Osteocyte (in vitro differentiated cells): Measurements from ENCODE around the gene CSNK1A1L. TPM values are rescaled to one million over a fixed set of nuclear protein-coding genes. Genes with fewer than 3 reads are reported as not detected.

Experiments used
- DNase-seq: peaks from one replicate; pipeline ENCODE4 v3.0.0; 2021; ENCODE audit warnings: mixed read lengths; ENCODE audit not compliant: unreplicated experiment; ENCODE audit errors: extremely low spot score
- H3K27ac Mint-ChIP-seq: one replicate; pipeline ENCODE4 v1.8.0; 2021; ENCODE audit warnings: mild to moderate bottlenecking, mixed read lengths; ENCODE audit not compliant: unreplicated experiment
- H3K27me3 Mint-ChIP-seq: one replicate; pipeline ENCODE4 v1.8.0; 2021; ENCODE audit warnings: mixed read lengths; ENCODE audit not compliant: unreplicated experiment
- H3K36me3 Mint-ChIP-seq: one replicate; pipeline ENCODE4 v1.8.0; 2021; ENCODE audit warnings: mixed read lengths; ENCODE audit not compliant: unreplicated experiment
- H3K4me1 Mint-ChIP-seq: one replicate; pipeline ENCODE4 v1.8.0; 2021; ENCODE audit warnings: mixed read lengths; ENCODE audit not compliant: unreplicated experiment
- H3K4me3 Mint-ChIP-seq: one replicate; pipeline ENCODE4 v1.8.0; 2021; ENCODE audit warnings: mild to moderate bottlenecking, moderate library complexity, mixed read lengths; ENCODE audit not compliant: unreplicated experiment
- H3K9me3 Mint-ChIP-seq: one replicate; pipeline ENCODE4 v1.8.0; 2021; ENCODE audit warnings: mixed read lengths; ENCODE audit not compliant: unreplicated experiment
- total RNA-seq: library from RNA; stranded (reverse); gene quantifications from 2 replicates; pipeline ENCODE4 v1.2.1, GENCODE V29; 2021
- TF ChIP-seq, protein P1 (sequence below): fragments of 200-600 bp; sonication (generic); IDR thresholded peaks from 2 replicates; pipeline ENCODE4 v1.5.0; 2021; ENCODE audit warnings: antibody characterized with exemption, mild to moderate bottlenecking, moderate library complexity

The CSNK1A1L gene
- total RNA-seq, 1 donor from 2014 or later = not detected

DNA sequence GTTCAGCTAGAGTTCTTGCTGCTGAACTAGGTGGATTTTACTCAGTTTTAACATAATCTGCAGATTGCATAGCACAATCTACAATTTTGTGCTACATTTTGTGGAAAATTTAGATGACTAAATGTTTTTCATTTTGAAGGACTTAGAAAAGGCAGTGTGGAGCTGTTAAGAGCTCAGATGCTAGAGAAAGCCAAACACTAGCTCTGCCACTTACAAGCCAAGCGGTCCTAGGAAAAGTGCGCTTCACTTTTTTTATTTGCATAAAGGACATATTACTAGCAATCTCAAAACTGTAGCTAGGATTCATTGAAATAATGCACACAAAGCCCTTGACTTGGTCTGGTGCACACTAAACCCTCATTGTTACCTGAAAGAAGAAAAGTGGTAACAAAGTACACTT, 8.1 kb upstream of the CSNK1A1L start:
- Mint-ChIP-seq H3K27me3 (no peaks in the 10 kb centered on the region), H3K27ac (no peak overlapping the region), H3K9me3 (no peaks in the 10 kb centered on the region), H3K4me3 (no peak overlapping the region), H3K4me1 (peaks cover 8% of the 10 kb centered on the region), H3K36me3 (no peaks in the 10 kb centered on the region)
- TF ChIP-seq, protein P1, sequence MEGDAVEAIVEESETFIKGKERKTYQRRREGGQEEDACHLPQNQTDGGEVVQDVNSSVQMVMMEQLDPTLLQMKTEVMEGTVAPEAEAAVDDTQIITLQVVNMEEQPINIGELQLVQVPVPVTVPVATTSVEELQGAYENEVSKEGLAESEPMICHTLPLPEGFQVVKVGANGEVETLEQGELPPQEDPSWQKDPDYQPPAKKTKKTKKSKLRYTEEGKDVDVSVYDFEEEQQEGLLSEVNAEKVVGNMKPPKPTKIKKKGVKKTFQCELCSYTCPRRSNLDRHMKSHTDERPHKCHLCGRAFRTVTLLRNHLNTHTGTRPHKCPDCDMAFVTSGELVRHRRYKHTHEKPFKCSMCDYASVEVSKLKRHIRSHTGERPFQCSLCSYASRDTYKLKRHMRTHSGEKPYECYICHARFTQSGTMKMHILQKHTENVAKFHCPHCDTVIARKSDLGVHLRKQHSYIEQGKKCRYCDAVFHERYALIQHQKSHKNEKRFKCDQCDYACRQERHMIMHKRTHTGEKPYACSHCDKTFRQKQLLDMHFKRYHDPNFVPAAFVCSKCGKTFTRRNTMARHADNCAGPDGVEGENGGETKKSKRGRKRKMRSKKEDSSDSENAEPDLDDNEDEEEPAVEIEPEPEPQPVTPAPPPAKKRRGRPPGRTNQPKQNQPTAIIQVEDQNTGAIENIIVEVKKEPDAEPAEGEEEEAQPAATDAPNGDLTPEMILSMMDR = no peak
- DNase-seq = no peak

DNA sequence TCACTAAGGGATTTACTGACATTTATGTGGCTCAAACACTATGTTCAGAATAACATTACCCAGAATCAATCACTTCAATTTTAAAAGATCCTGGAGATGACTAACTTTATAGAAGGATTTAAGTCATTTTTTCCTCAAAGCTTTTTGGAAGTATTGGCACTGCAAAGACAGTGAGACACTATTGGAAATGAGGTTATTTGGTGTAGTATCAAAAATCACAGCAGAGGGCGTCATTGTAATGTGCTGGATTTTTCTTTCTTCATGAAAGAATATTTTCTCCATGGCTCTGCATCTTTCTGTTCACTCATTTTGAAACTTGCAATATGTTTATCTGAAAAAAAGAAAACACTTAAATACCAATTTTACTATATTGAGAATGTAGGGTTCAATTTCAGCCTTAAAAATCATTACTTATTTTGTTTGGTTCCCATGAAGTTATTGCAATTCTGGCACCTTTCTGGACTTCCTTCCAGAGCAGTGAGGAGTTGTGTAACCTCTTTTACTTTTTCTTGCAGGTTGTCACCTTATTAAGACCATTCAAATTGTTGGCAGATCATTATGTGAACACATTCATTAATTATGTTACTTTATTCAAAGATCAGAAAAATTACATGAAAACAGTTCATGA, 3.7 kb upstream of the CSNK1A1L start:
- Mint-ChIP-seq H3K36me3 (no peaks in the 10 kb centered on the region), H3K27me3 (no peaks in the 10 kb centered on the region), H3K9me3 (no peaks in the 10 kb centered on the region), H3K4me3 (no peak overlapping the region), H3K27ac (no peak overlapping the region), H3K4me1 (peaks cover 8% of the 10 kb centered on the region)
- TF ChIP-seq, protein P1 = peak; percentile 80
- DNase-seq = no peak

DNA sequence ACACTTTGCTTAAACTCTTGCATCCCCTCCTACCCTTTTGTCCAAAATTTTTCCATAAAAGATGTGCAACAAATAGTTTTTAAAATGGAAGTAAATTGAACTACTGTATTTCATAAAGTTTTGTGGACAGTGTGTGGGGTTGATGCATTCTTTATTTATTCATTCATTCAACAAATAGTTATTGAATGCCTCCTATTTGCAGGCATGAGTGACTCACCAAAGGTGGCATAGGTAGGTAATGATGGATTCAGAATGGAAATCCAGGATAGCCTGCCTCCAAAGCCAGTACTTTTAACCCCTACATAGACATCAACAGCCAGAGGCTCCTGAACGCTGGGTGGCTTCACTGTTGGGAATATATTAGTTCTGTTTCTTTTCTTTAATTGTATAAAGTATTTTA, 2.4 kb upstream of the CSNK1A1L start:
- no peak overlapping the region for H3K27ac Mint-ChIP-seq
- peaks cover 8% of the 10 kb centered on the region for H3K4me1 Mint-ChIP-seq
- TF ChIP-seq, protein P1 = no peak
- H3K4me3 Mint-ChIP-seq = no peak overlapping the region
- H3K36me3 Mint-ChIP-seq = no peaks in the 10 kb centered on the region
- no peaks in the 10 kb centered on the region for H3K27me3 Mint-ChIP-seq
- H3K9me3 Mint-ChIP-seq = no peaks in the 10 kb centered on the region
- no peak for DNase-seq

DNA sequence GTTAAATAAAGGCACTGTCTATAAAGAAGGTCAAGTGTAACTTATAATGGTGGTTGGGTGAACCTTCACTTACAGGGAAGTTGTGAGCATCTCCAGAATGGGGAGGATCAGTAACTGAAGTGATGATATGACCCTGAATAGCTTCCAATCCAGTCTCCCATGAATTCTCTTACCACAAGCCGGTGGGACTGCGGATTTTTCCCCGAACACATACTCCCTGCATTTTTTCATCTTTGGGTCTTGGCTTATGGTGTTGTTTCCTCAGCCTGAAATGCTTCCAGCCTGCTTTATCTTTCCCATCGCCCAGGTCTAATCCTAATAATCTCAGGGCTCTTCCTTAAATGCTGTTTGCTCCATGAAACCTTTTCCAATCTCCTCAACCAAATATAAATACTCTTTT, 2.0 kb upstream of the CSNK1A1L start:
- TF ChIP-seq, protein P1 = no peak
- Mint-ChIP-seq H3K27me3 (no peaks in the 10 kb centered on the region), H3K27ac (no peak overlapping the region), H3K4me3 (no peak overlapping the region), H3K9me3 (no peaks in the 10 kb centered on the region), H3K4me1 (peaks cover 8% of the 10 kb centered on the region), H3K36me3 (no peaks in the 10 kb centered on the region)
- DNase-seq = no peak

DNA sequence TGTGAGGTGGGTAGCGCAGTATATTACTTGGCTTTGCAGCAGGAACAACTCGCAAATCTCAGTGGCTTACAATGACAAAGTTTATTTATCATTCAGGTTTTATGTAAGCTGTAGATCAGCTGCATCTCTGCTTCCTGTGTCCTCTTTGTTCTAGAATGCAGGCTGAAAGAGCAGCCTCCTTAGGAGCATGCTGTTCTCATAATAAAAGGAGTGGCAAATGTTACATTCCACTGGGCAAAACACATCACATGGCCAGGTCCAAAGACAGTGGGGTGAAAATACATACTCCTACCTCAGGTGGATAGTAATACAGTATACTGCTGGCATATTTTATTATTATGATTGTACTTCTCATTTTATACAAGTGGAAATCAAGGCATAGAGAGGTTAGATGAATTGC, 1.2 kb upstream of the CSNK1A1L start:
- TF ChIP-seq, protein P1 = no peak
- Mint-ChIP-seq H3K27me3 (no peaks in the 10 kb centered on the region), H3K4me1 (peaks cover 8% of the 10 kb centered on the region), H3K27ac (no peak overlapping the region), H3K4me3 (no peak overlapping the region), H3K36me3 (no peaks in the 10 kb centered on the region), H3K9me3 (no peaks in the 10 kb centered on the region)
- no peak for DNase-seq
